OCI-LY3 (cell line): Measurements from ENCODE around the gene TBC1D5.
A peak's percentile ranks its signal among the peaks of the same experiment; 100 is the strongest.

Source experiments
- H2AFZ ChIP-seq: fragments of 200-600, 300-600 bp; shearing (Covaris generic); 2 replicates; pipeline ENCODE4 v1.6.0; 2014; ENCODE audit warnings: antibody characterized with exemption, low read depth, low read length
- H3K27ac ChIP-seq: fragments of 200-600, 300-600 bp; sonication (generic); 2 replicates; pipeline ENCODE4 v1.5.1; 2014; ENCODE audit warnings: mild to moderate bottlenecking, low read length, moderate library complexity, mixed read lengths
- H3K27me3 ChIP-seq: fragments of 200-600, 300-600 bp; sonication (generic); 2 replicates; pipeline ENCODE4 v1.6.1; 2014; ENCODE audit warnings: low read depth, low read length, mixed read lengths
- H3K36me3 ChIP-seq: fragments of 200-600, 300-600 bp; sonication (generic); replicated peaks from 2 replicates; pipeline ENCODE3; 2014; ENCODE audit warnings: low read depth, low read length, mixed read lengths
- H3K4me1 ChIP-seq: fragments of 300-600, 200-600 bp; sonication (generic); 2 replicates; pipeline ENCODE4 v1.6.1; 2014; ENCODE audit warnings: low read length, mixed read lengths
- H3K4me2 ChIP-seq: fragments of 200-600, 300-600 bp; sonication (generic); 2 replicates; pipeline ENCODE4 v1.6.1; 2014; ENCODE audit warnings: low read length, mixed read lengths
- H3K4me3 ChIP-seq: fragments of 300-600, 200-600 bp; sonication (generic); 2 replicates; pipeline ENCODE4 v1.5.1; 2014; ENCODE audit warnings: antibody characterized with exemption, mild to moderate bottlenecking, low read length, moderate library complexity
- H3K79me2 ChIP-seq: fragments of 300-600, 200-600 bp; shearing (Covaris generic); 2 replicates; pipeline ENCODE4 v1.6.1; 2014; ENCODE audit warnings: mild to moderate bottlenecking, low read length, mixed read lengths
- H3K9ac ChIP-seq: fragments of 300-600, 200-600 bp; shearing (Covaris generic); 2 replicates; pipeline ENCODE4 v1.6.0; 2014; ENCODE audit warnings: mild to moderate bottlenecking, low read length, moderate library complexity
- H3K9me3 ChIP-seq: fragments of 200-600, 300-600 bp; shearing (Covaris generic); 2 replicates; pipeline ENCODE4 v1.6.1; 2014; ENCODE audit warnings: low read length, mixed read lengths; ENCODE audit not compliant: insufficient read depth
- H4K20me1 ChIP-seq: fragments of 200-600, 300-600 bp; sonication (generic); 2 replicates; pipeline ENCODE4 v1.6.1; 2016; ENCODE audit warnings: low read length, mixed read lengths; ENCODE audit not compliant: insufficient read depth
- EZH2phosphoT487 ChIP-seq: fragments of 200-600 bp; shearing (Covaris generic); IDR thresholded peaks from 2 replicates; pipeline ENCODE4 v1.6.1; 2018; ENCODE audit warnings: antibody characterized with exemption, mixed run types, low read depth
- TF ChIP-seq, protein P1 (sequence below): fragments of 200-600, 300-600 bp; sonication (generic); IDR thresholded peaks from 2 replicates; pipeline ENCODE4 v1.5.1; 2014; ENCODE audit warnings: antibody characterized with exemption, low read length, low read depth

The TBC1D5 gene

GRCh38 chr3:17402442-17402841, 340.0 kb downstream of the TBC1D5 start:
- H3K4me2 ChIP-seq = no peak overlapping the region
- H3K27ac ChIP-seq = no peak overlapping the region
- no peaks in the 10 kb centered on the region for H4K20me1 ChIP-seq
- no peaks in the 10 kb centered on the region for H3K79me2 ChIP-seq
- H3K4me3 ChIP-seq = no peak overlapping the region
- H3K36me3 ChIP-seq = peaks cover 2% of the 10 kb centered on the region
- no peak overlapping the region for H3K9ac ChIP-seq
- H3K27me3 ChIP-seq = no peaks in the 10 kb centered on the region
- peaks cover 29% of the 10 kb centered on the region for H3K4me1 ChIP-seq
- no peak for TF ChIP-seq EZH2phosphoT487
- TF ChIP-seq, protein P1, sequence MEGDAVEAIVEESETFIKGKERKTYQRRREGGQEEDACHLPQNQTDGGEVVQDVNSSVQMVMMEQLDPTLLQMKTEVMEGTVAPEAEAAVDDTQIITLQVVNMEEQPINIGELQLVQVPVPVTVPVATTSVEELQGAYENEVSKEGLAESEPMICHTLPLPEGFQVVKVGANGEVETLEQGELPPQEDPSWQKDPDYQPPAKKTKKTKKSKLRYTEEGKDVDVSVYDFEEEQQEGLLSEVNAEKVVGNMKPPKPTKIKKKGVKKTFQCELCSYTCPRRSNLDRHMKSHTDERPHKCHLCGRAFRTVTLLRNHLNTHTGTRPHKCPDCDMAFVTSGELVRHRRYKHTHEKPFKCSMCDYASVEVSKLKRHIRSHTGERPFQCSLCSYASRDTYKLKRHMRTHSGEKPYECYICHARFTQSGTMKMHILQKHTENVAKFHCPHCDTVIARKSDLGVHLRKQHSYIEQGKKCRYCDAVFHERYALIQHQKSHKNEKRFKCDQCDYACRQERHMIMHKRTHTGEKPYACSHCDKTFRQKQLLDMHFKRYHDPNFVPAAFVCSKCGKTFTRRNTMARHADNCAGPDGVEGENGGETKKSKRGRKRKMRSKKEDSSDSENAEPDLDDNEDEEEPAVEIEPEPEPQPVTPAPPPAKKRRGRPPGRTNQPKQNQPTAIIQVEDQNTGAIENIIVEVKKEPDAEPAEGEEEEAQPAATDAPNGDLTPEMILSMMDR = no peak
- H3K9me3 ChIP-seq = no peaks in the 10 kb centered on the region
- H2AFZ ChIP-seq = no peak overlapping the region

DNA sequence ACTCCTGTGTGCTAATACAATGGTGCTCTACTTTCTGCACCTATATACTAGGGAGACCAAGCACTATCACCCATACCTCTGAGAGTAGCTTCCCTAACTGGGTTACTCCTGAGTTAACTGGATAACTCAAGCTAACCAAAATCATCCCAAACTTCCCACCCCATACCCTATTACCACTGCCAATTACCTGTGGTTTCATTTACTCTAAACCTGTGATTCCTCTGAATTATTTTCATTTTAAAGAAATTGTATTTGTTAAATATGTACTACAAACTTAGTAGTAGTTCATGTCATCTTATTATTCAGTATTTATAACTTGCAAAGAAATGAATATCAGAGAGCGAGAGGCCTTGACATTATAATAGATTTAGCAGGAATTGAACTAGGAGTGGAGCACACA, 340.5 kb downstream of the TBC1D5 start:
- Histone ChIP-seq H3K9me3 (no peaks in the 10 kb centered on the region), H3K9ac (no peak overlapping the region), H4K20me1 (no peaks in the 10 kb centered on the region), H3K27me3 (no peaks in the 10 kb centered on the region), H3K27ac (no peak overlapping the region), H2AFZ (no peak overlapping the region), H3K4me2 (no peak overlapping the region), H3K79me2 (no peaks in the 10 kb centered on the region), H3K4me1 (peaks cover 35% of the 10 kb centered on the region), H3K36me3 (peaks cover 2% of the 10 kb centered on the region), H3K4me3 (no peak overlapping the region)
- TF ChIP-seq, protein P1 = no peak
- no peak for TF ChIP-seq EZH2phosphoT487

DNA sequence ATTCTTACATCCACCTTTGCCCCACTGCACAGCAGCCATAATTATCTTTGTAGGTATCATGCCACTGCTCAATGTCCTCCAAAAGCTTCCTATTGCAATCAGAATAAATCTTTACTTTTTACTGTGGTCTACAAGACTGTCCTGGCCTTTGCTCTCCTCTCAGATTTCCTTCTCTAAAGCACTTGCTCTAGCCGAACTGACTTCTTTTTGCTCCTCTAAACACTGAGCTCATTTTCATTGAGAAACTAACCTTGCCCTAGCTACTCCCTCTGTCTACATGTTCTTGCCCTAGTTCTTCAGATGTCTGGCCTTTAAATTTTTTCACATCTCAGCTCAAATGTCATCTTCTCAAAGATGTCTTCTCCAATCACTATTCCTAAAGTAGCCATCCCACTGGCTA, 342.8 kb downstream of the TBC1D5 start:
- Histone ChIP-seq H4K20me1 (no peaks in the 10 kb centered on the region), H3K4me3 (peak overlapping the region; percentile 63), H2AFZ (no peak overlapping the region), H3K4me2 (peak overlapping the region; percentile 86), H3K9ac (peak overlapping the region; percentile 35), H3K36me3 (no peaks in the 10 kb centered on the region), H3K4me1 (peaks cover 53% of the 10 kb centered on the region), H3K27ac (peak overlapping the region; percentile 73), H3K9me3 (no peaks in the 10 kb centered on the region), H3K27me3 (no peaks in the 10 kb centered on the region), H3K79me2 (no peaks in the 10 kb centered on the region)
- TF ChIP-seq EZH2phosphoT487 = no peak
- TF ChIP-seq, protein P1 = no peak

DNA sequence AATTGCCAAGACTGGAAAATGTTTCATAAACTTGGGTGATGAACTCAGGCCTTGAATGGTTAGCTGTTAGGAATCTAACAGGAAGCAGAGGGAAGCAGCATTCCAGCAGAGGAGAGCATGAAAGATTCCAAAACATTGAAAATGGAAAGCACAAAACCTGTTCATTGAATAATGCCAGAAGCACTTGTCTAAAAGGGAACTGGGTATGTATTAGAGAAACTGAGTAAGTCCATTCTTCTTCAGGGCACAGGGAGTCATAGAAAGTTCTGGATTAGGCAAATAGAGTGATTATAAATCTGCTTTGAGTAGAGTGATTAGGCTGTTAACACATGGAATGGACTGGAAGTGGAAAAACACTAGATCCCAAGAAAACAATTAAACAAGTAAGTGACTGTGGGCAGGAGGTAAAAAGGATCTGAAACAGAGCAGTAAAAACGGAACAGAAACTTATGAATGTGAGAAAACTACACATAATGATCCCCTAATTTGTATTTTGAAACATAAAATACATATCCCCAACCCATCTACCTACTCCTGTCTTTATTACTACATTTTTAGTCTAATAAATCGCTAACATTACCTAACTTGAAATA, 343.4 kb downstream of the TBC1D5 start:
- peak overlapping the region; percentile 63 for H3K4me3 ChIP-seq
- no peaks in the 10 kb centered on the region for H4K20me1 ChIP-seq
- peak overlapping the region; percentile 35; the same call in 1 of the 2 replicates for H3K9ac ChIP-seq
- no peaks in the 10 kb centered on the region for H3K79me2 ChIP-seq
- H3K27me3 ChIP-seq = no peaks in the 10 kb centered on the region
- no peak overlapping the region for H2AFZ ChIP-seq
- no peaks in the 10 kb centered on the region for H3K36me3 ChIP-seq
- H3K27ac ChIP-seq = peak overlapping the region; percentile 73
- peaks cover 54% of the 10 kb centered on the region for H3K4me1 ChIP-seq
- H3K9me3 ChIP-seq = no peaks in the 10 kb centered on the region
- peak overlapping the region; percentile 86 for H3K4me2 ChIP-seq
- 0 out of 2 replicates have a peak, but pooled peaks have one; percentile 31 for TF ChIP-seq EZH2phosphoT487
- TF ChIP-seq, protein P1 = no peak
